AG09319 (cell line): ENCODE measurements around the gene DCAF8L2.

Source experiments
- DNase-seq: peaks from one replicate; pipeline ENCODE4 v3.0.0-alpha.2; 2010; ENCODE audit warnings: low read depth; ENCODE audit errors: extremely low read depth
- TF ChIP-seq, protein P1 (sequence below): IDR thresholded peaks from 2 replicates; pipeline ENCODE4 v1.5.1; 2011; ENCODE audit warnings: low read depth, mild to moderate bottlenecking, inconsistent platforms, low read length, moderate library complexity

Gene DCAF8L2

DNA sequence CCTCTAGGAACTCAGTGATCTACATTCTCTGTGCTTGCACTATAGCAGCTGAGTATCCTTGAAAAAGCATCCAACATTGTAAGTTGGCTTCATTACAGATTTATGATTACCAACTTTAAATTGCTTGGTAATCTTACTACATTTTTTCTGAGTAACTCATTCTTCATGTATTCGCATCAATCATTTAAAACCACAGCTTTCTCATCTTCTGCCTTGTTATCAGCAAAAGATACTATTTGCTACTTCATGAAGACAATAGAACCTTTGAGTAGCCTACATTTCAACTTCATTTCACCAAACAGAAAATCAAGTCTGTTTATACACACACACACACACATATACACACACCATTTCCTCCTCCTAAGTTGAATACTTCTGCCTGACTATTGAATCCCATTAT lies 6.2 kb upstream of the DCAF8L2 start:
- no peak for DNase-seq
- TF ChIP-seq, protein P1, sequence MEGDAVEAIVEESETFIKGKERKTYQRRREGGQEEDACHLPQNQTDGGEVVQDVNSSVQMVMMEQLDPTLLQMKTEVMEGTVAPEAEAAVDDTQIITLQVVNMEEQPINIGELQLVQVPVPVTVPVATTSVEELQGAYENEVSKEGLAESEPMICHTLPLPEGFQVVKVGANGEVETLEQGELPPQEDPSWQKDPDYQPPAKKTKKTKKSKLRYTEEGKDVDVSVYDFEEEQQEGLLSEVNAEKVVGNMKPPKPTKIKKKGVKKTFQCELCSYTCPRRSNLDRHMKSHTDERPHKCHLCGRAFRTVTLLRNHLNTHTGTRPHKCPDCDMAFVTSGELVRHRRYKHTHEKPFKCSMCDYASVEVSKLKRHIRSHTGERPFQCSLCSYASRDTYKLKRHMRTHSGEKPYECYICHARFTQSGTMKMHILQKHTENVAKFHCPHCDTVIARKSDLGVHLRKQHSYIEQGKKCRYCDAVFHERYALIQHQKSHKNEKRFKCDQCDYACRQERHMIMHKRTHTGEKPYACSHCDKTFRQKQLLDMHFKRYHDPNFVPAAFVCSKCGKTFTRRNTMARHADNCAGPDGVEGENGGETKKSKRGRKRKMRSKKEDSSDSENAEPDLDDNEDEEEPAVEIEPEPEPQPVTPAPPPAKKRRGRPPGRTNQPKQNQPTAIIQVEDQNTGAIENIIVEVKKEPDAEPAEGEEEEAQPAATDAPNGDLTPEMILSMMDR = no peak

DNA sequence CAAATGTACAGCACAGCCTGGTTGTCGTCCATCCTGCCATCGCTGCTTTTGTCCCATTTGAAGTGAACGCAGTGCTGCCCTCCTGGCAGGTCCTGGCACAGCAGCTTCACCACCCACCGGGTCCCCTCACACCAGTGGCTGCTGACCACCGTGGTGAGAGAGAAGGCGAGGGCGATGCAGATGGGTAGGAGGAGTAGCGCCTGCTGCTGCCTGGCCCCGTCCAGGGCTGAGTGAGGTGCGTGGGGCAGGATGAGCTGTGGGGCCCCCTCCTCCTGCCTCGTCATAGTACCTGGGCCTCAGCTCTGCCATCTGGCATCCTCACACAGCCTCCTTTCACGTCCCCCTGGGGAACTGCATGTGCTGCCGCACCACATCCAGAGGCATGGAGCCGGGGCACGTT lies 1.8 kb downstream of the DCAF8L2 start:
- TF ChIP-seq, protein P1 = no peak
- no peak for DNase-seq

DNA sequence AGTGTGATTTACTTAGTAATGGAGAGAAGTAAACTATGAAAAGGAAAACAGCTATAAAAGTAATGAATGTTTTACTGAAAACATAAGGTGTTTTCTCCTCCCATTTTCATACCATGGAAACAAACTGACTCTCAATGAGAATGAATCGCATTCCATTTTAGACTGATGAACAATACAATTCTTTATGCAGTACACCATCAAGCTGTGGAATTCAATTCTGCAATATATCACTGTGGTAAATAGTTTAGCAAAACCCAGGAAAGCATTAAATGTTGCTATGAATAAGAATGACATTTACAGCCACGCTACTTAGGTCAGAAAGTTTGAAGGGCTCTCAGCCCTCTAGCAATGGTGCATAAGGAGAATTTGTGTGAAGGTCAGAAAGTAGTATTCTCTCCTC lies 7.4 kb downstream of the DCAF8L2 start:
- TF ChIP-seq, protein P1 = no peak
- DNase-seq = no peak

DNA sequence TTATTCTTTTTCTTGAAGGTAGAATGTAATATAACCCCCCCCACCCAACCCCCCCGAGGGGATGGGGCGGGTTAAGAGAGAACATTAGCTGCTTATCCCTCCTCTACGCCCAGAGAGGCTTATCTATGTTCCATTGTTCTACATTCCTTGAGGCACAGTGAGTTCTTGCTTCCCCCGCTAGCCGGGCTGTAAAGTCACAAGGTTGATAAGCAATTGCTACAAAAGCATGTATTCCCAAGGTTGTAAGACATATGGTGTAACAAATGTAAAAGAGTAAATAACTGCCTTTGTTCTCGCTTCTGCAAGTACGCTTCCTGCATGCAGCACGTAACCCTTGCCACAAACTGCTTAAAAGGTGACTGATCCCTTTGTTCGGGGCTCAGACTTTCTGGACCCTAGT lies 8.2 kb downstream of the DCAF8L2 start:
- DNase-seq = no peak

DNA sequence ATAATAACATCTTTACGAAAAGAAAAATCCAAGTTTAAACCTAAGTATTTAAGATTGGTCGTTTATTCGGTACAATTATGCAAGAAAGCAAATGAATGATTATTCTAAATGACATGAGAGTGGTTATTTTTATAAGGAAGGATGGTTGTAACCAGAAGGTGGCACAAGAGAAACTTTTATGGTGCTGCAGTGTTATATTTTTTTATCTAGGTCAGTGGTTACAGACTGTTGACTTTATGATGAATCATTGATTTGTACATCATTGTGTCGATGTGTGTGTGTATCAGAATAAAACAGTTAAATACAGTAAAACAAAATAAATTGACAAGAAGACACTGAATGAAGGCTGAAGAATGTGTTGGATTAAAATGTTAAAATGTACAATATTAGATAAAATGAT lies 9.8 kb downstream of the DCAF8L2 start:
- no peak for DNase-seq
- TF ChIP-seq, protein P1 = no peak

More for the DNA sequence above, 8.2 kb downstream of the DCAF8L2 start:
- TF ChIP-seq, protein P1 = no peak

DNA sequence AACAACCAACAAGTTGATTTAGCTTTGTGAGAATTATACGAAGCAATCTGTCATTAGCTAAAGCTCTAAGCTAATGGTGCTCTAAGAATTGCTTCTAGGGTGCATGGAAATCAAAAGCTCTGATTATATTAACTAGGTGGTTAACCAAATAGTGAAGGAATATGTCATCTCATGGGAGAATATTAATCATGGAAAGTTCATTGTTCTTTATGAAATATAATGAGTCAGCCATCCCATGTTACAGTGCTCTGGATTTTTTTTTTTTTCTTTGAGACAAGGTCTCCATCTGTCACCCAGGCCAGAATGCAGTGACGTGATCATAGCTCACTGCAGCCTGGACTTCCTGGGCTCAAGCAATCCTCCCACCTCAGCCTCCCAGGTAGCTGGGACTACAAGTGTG lies 10.5 kb downstream of the DCAF8L2 start:
- no peak for DNase-seq
- TF ChIP-seq, protein P1 = no peak

DNA sequence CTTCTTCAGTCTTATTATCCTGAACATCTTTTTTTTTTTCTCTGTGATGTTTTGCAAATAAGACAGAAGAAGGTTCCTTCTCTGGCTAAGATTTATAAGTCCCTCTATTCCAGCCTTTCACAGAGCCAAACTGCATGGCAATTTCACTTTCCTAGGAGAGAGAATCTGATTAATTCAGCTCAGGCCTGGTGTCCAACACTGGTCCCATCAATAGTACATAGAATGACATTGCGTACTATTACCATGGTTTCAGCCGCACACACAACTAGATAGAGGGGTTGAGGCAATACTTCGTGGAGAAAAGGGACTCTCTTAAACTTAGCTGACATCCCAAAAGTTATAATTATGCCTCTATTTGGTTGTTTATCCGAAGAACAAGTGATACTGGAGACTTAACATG lies 18.5 kb downstream of the DCAF8L2 start:
- no peak for DNase-seq
- TF ChIP-seq, protein P1 = no peak
